A673 (cell line): ENCODE measurements around the gene GNG7.

Experiments used
- CTCF ChIP-seq: fragments of 300-800, 200-600 bp; sonication (generic); conservative IDR thresholded peaks from 2 replicates; pipeline ENCODE4 v1.5.1; 2017; ENCODE audit warnings: low read depth, mild to moderate bottlenecking, antibody characterized with exemption, low read length, moderate library complexity, mixed read lengths
- EZH2 ChIP-seq: fragments of 200-600 bp; sonication (generic); IDR thresholded peaks from 2 replicates; pipeline ENCODE4 v1.6.1; 2017; ENCODE audit warnings: borderline replicate concordance, low read depth, mild to moderate bottlenecking, mixed read lengths, antibody characterized with exemption, low read length; ENCODE audit not compliant: poor library complexity, severe bottlenecking

GRCh38 chr19:2469102-2469914, 233.2 kb downstream of the GNG7 start:
- no peak for TF ChIP-seq CTCF
- no peak for TF ChIP-seq EZH2
